Hepatocyte (in vitro differentiated cells): ENCODE measurements around the gene CMSS1.

Source experiments
- EZH2 ChIP-seq: fragments of 200-600 bp; sonication (generic); IDR thresholded peaks from 2 replicates; pipeline ENCODE4 v1.6.1; 2016; ENCODE audit warnings: antibody characterized with exemption, mild to moderate bottlenecking, borderline replicate concordance
- TF ChIP-seq, protein P1 (sequence below): fragments of 200-600 bp; sonication (generic); IDR thresholded peaks from 2 replicates; pipeline ENCODE4 v1.5.1; 2016; ENCODE audit warnings: antibody characterized with exemption, mild to moderate bottlenecking; ENCODE audit not compliant: poor library complexity

GRCh38 chr3:99909714-99910495 is 92.2 kb downstream of the CMSS1 start:
- TF ChIP-seq, protein P1, sequence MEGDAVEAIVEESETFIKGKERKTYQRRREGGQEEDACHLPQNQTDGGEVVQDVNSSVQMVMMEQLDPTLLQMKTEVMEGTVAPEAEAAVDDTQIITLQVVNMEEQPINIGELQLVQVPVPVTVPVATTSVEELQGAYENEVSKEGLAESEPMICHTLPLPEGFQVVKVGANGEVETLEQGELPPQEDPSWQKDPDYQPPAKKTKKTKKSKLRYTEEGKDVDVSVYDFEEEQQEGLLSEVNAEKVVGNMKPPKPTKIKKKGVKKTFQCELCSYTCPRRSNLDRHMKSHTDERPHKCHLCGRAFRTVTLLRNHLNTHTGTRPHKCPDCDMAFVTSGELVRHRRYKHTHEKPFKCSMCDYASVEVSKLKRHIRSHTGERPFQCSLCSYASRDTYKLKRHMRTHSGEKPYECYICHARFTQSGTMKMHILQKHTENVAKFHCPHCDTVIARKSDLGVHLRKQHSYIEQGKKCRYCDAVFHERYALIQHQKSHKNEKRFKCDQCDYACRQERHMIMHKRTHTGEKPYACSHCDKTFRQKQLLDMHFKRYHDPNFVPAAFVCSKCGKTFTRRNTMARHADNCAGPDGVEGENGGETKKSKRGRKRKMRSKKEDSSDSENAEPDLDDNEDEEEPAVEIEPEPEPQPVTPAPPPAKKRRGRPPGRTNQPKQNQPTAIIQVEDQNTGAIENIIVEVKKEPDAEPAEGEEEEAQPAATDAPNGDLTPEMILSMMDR: no peak
- TF ChIP-seq EZH2: no peak
